Neutrophil (primary cell): ENCODE measurements around the gene TMEM225B.

ENCODE experiments used
- H3K27ac ChIP-seq: fragments of 200-600 bp; sonication (generic); 2 replicates; pipeline ENCODE4 v1.5.1; 2016; ENCODE audit warnings: mild to moderate bottlenecking, moderate library complexity
- H3K27me3 ChIP-seq: fragments of 200-600 bp; sonication (generic); 2 replicates; pipeline ENCODE4 v1.6.0; 2016; ENCODE audit warnings: mild to moderate bottlenecking
- H3K36me3 ChIP-seq: fragments of 200-600 bp; sonication (generic); 2 replicates; pipeline ENCODE4 v1.5.1; 2017
- H3K4me1 ChIP-seq, 2 experiments: fragments of 200-600 bp in 1 of 2; sonication (generic) in 1 of 2; 1 replicate in 1 of 2; 2 replicates in 1 of 2; pipeline versions ENCODE4 v1.5.1 to v1.6.1; 2013 to 2016; ENCODE audit warnings: low read depth in 1 of 2, low read length in 1 of 2, mild to moderate bottlenecking in 1 of 2, moderate library complexity in 1 of 2; ENCODE audit not compliant: control insufficient read depth in 1 of 2, insufficient read depth in 1 of 2
- H3K4me3 ChIP-seq, 2 experiments: fragments of 200-600 bp in 1 of 2; sonication (generic) in 1 of 2; 1 replicate in 1 of 2; 2 replicates in 1 of 2; pipeline ENCODE4 v1.5.1; 2013 to 2016; ENCODE audit warnings: low read depth in 1 of 2, low read length in 1 of 2, mild to moderate bottlenecking in 1 of 2, moderate library complexity in 1 of 2
- H3K9me3 ChIP-seq: fragments of 200-600 bp; sonication (generic); 2 replicates; pipeline ENCODE4 v1.5.1; 2016
- TF ChIP-seq, protein P1 (sequence below): fragments of 200-600 bp; sonication (generic); IDR thresholded peaks from 2 replicates; pipeline ENCODE4 v1.5.1; 2016; ENCODE audit warnings: antibody characterized with exemption

TMEM225B gene

DNA sequence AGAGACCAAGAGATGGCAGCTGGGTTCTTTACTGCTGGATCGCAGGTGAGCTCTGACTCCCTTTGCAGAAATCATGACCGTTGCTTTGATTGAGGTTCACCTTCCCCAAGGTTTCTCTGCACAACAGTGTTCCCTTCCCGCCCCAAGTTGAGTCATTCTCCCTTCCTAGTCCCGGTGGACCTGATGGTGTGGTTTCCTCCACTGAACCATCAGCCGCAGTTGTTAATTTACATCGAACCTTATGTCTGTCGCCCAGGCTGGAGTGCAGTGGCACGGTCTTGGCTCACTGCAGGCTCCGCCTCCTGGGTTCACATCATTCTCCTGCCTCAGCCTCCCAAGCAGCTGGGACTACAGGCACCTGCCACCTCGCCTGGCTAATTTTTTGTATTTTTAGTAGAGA, 24.5 kb downstream of the TMEM225B start:
- peaks cover 4 to 11% of the 10 kb centered on the region in 2 experiments for H3K4me1 ChIP-seq

DNA sequence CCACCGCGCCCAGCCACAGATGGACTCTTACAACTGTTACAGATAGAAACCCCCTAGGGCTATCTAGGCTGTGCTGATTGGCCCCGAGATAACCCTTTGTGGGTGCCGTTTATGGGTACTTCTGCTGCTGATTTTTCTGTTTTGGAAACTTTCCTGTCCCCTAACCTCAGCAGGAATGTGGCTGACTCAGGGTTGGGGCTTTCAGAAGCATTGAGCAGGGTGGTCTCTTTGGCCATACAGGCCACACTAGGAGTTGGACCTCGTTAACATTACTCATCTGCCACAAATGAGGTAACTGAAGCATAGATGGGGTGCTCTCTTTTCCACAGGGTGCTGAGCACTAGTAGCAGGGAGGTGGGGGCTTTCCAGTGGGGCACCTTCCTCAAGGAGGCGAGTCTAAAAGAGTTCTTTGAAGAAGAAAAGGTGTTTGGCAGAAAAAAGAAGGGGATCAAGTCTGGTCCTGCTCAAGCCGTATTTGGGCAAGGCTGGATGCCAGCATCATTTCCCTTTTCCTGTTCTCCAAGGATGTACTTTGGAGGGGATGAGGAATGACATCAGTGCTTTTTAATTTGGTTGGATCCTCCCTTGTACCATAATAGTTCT, 25.1 kb downstream of the TMEM225B start:
- Histone ChIP-seq H3K4me3 (no peak overlapping the region), H3K4me1 (peaks cover 0 to 9% of the 10 kb centered on the region in 2 experiments), H3K36me3 (peaks cover 96% of the 10 kb centered on the region), H3K27me3 (no peaks in the 10 kb centered on the region), H3K9me3 (no peaks in the 10 kb centered on the region), H3K27ac (no peak overlapping the region)
- TF ChIP-seq, protein P1, sequence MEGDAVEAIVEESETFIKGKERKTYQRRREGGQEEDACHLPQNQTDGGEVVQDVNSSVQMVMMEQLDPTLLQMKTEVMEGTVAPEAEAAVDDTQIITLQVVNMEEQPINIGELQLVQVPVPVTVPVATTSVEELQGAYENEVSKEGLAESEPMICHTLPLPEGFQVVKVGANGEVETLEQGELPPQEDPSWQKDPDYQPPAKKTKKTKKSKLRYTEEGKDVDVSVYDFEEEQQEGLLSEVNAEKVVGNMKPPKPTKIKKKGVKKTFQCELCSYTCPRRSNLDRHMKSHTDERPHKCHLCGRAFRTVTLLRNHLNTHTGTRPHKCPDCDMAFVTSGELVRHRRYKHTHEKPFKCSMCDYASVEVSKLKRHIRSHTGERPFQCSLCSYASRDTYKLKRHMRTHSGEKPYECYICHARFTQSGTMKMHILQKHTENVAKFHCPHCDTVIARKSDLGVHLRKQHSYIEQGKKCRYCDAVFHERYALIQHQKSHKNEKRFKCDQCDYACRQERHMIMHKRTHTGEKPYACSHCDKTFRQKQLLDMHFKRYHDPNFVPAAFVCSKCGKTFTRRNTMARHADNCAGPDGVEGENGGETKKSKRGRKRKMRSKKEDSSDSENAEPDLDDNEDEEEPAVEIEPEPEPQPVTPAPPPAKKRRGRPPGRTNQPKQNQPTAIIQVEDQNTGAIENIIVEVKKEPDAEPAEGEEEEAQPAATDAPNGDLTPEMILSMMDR, result no peak

More for the DNA sequence above, 24.5 kb downstream of the TMEM225B start:
- Histone ChIP-seq H3K4me3 (no peak overlapping the region), H3K9me3 (no peaks in the 10 kb centered on the region), H3K27me3 (no peaks in the 10 kb centered on the region), H3K27ac (no peak overlapping the region), H3K36me3 (peaks cover 92% of the 10 kb centered on the region)
- TF ChIP-seq, protein P1, result no peak

DNA sequence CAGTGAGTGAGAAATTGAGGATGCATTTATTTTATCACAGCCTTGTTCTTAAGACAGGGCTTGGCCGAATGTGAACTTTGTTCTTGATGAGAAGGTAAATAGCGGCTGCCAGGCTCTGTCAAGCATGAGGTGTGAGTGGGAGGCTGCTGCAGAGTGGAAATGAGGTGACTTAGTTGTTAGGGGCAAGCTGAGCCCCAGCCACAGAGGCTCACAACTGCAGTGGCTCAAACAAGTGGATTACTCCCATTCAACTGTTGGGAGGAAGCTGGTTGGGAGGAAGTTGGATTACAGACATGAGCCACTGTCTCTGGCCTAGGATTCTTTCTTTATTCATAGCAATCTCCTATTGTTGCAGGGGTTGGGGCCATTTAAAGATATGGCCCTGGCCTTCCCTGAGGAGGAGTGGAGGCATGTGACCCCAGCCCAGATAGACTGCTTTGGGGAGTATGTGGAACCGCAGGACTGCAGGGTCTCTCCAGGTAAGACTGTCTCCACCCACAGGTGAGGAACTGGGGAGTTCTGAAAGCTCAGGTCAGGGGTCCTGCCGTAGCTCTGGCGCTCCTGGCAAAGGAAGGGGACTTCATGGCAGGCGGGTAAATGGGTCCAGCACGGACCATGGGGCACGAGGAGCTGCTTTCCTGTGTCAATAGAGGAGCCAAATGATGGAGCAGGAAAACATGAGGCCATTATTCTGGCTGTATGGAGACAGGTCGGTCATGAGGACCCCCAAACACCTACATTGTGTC, 25.8 kb downstream of the TMEM225B start:
- peaks cover 0 to 9% of the 10 kb centered on the region in 2 experiments for H3K4me1 ChIP-seq
- no peaks in the 10 kb centered on the region for H3K27me3 ChIP-seq
- TF ChIP-seq, protein P1, result no peak
- H3K36me3 ChIP-seq, result peaks cover 99% of the 10 kb centered on the region
- H3K9me3 ChIP-seq, result no peaks in the 10 kb centered on the region
- no peak overlapping the region for H3K27ac ChIP-seq
- no peak overlapping the region for H3K4me3 ChIP-seq

DNA sequence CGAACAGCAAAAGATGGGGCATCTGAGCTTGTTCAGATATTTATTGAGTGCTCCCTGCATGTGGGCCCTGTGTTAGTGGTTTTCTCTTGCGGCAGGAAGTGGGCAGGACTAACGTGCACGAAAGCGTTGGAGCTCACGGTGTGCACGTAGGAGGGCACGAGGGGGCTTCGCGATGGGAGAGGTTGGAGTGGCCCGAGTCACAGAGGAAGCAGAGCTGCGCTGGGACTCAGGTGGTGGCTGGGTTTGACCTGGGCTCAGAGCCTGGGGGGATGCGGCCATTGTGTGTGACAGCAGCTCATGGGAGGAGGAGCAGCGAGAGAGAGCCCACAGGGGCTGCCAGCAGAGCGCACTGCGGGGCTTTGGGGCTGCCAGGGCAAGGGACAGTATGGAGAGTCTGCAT, 26.4 kb downstream of the TMEM225B start:
- H3K27ac ChIP-seq, result no peak overlapping the region
- peaks cover 99% of the 10 kb centered on the region for H3K36me3 ChIP-seq
- no peaks in the 10 kb centered on the region for H3K27me3 ChIP-seq
- H3K4me3 ChIP-seq, result no peak overlapping the region
- no peaks in the 10 kb centered on the region for H3K9me3 ChIP-seq
- peaks cover 0 to 9% of the 10 kb centered on the region in 2 experiments for H3K4me1 ChIP-seq
- TF ChIP-seq, protein P1, result no peak

DNA sequence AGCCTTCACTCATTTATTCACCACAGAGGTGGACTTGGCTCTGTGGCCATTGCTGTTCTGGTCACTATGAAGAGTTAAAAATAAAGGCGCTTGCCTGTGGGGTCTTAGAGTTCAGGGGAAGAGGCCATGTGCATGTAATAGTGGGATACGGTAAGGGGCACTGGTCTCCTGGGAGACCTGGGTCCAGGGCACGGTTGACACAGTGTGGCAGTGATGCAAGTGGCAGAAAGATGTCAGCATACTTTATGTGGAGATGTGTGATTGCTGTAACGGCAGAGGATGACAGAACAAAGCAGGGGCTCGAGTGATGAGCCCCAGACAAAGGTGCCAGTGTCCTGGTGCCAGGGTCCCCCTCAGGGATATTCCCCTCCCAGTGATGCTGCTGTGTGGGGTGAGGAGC, 27.3 kb downstream of the TMEM225B start:
- Histone ChIP-seq H3K27ac (no peak overlapping the region), H3K4me3 (no peak overlapping the region), H3K4me1 (peaks cover 0 to 9% of the 10 kb centered on the region in 2 experiments), H3K9me3 (no peaks in the 10 kb centered on the region), H3K36me3 (peaks cover 99% of the 10 kb centered on the region), H3K27me3 (no peaks in the 10 kb centered on the region)
- TF ChIP-seq, protein P1, result no peak
